Raji (cell line): Measurements from ENCODE around the gene FAM131A.
A peak's percentile ranks its signal among the peaks of the same experiment; 100 is the strongest.

Experiments used
- POLR2A ChIP-seq: IDR thresholded peaks from 2 replicates; pipeline ENCODE4 v1.6.1; 2011; ENCODE audit warnings: low read depth, low read length, control low read depth; ENCODE audit not compliant: insufficient read depth

The FAM131A gene

DNA sequence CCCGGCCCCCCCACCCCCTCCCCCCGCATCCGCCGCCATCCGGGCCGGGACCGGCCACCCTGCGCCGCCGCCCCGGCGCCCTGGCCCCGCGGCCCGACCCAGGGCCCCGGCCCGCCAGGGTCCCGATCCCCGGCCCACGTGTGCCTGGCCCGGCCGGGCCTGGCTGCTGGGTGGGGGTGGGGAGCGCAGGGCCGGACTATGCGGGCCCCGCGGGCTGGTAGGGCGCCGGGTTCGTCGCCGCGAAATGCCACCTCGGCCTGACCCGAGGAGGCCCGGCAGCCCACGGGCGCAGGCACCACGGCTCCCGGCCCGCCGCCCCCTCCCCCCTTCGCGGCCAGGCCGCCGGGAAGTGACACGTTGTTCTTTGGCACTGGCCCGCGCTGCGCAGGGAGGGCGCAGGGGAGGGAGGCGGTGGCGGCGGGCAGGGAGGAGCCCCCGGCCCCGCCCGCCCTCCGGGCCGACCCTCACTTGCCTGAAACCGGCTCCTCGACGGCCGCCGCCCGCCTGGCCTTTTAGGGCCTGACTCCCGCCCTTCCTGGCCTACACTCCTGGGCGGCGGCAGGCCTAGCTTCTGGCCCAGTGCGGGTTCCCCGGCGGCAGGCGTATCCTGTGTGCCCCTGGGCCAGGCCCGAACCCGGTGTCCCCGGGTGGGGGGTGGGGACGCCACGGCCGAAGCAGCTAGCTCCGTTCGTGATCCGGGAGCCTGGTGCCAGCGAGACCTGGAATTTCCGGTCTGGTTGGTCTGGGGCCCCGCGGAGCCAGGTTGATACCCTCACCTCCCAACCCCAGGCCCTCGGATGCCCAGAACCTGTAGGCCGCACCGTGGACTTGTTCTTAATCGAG, 22.5 kb upstream of the FAM131A start:
- peak; percentile 0; the same call in 1 of the 2 replicates for TF ChIP-seq POLR2A

DNA sequence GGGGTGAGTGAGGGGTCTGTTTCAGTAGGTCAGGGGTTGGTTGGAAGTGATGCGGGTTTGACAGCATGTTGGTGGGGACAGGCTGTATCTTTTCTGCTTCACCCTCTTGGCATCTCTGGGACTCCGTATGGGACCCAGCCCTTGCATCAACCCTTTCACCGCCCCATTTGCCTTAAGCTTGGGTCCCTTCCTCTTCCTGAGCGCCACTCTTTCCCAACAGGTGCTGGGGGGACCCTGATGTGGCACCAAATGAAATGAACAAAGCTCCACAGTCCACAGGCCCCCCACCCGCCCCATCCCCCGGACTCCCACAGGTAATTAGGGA, 21.9 kb upstream of the FAM131A start:
- no peak for TF ChIP-seq POLR2A

DNA sequence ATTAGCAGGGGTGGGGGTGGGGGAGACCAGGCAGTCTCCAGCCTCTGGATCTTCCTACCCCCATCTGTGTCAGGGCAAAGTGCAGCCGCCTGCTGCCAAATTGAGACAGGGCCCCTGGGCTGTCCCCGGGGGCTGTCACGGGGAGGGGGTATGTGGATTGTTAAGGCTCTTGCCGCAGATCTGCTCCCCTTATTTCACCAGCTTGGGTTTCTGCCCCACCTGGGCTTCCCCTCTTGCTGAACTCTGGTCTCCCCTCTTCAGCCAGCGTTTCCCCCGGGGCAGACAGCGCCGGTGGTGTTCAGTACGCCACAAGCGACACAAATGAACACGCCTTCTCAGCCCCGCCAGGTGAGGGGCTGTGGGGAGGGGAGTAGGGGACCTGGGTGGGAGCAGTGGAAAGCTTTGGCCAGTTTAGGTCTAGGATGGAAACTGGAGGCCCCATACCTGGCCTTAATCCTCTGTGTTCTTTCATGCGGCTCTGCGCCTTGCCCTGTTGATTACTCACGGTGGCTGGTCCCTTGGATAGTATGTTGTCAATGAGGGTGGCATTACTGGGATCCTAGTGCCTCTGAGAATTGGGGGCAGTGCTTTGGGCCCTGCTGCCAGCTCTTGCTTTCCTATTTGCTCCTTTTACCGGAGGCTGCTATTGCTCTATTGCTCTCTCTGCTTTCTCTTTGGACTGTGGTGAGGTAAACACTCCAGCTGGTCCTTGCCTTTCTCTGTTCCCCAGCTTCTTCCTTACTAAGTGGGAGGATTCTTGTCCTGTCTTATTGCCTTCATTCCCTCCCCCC, 21.3 kb upstream of the FAM131A start:
- no peak for TF ChIP-seq POLR2A

DNA sequence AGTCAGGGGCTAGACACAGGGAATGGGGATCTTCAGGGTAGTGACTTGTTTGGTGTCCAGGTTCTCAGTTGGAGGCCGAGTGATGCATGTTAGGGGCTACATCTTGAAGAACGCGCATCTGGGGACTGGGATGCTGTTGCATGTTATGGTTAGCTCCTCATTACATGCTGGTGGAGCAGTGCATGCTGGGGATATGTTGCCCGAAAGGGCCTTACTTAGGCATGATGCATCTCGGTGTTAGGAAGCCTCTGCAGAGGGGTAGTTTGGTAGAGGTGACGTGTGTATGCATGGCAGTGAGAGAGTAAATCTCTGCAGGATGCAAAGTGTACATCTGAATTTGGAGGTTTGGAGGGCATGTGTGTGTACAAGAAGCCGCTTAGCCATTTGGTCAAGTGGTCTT, 20.6 kb upstream of the FAM131A start:
- no peak for TF ChIP-seq POLR2A

DNA sequence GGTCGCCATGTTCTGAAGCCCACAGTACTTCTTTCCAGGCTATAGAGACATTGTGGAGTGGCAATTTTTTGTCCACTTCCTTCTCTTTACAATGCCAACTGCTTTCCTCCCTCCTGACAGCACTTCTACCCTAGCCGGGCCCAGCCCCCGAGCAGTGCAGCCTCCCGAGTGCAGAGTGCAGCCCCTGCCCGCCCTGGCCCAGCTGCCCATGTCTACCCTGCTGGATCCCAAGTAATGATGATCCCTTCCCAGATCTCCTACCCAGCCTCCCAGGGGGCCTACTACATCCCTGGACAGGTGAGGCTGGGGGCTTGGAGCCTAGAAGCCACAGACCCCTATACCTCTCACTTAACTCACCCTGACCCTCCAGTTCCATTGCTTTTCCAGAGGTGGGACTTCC, 20.2 kb upstream of the FAM131A start:
- no peak for TF ChIP-seq POLR2A

DNA sequence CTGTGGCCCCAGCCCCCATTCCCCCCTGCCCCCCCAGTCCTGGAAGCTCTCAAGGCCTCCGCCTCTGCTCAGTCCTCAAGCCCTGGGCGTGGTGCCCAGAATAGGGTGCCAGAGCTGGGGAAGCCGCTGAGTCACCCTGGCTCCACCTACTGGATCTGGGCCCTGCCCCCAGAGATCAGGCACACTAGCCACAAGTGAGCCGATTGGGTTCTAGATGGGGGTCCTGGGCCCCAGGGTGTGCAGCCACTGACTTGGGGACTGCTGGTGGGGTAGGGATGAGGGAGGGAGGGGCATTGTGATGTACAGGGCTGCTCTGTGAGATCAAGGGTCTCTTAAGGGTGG, 17.3 kb upstream of the FAM131A start:
- TF ChIP-seq POLR2A, result no peak

DNA sequence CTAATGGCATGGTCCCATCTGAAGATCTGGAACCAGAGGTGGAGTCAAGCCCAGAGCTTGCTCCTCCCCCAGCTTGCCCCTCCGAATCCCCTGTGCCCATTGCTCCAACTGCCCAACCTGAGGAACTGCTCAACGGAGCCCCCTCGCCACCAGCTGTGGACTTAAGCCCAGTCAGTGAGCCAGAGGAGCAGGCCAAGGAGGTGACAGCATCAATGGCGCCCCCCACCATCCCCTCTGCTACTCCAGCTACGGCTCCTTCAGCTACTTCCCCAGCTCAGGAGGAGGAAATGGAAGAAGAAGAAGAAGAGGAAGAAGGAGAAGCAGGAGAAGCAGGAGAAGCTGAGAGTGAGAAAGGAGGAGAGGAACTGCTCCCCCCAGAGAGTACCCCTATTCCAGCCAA, 15.7 kb upstream of the FAM131A start:
- TF ChIP-seq POLR2A, result no peak

DNA sequence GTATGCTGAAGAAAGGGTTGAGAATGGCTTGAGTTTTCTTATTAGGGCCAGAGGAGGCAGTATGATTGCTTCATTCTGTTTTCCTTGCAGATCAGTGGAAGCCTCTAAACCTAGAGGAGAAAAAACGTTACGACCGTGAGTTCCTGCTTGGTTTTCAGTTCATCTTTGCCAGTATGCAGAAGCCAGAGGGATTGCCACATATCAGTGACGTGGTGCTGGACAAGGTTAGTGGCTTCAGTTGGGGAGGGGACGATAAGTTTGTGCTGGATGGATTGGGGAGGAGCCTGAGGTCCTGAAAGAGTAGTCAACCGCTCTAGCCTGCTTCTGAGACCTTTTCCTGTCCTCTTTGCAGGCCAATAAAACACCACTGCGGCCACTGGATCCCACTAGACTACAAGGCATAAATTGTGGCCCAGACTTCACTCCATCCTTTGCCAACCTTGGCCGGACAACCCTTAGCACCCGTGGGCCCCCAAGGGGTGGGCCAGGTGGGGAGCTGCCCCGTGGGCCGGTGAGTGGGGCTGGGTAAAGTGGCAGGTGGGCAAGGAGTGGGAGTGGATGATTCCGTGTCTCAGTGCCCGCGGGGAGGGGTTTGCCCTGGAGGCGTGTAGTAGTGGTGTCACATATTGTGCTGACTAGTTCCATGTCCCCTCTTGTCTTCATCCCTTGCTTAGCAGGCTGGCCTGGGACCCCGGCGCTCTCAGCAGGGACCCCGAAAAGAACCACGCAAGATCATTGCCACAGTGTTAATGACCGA, 14.5 kb upstream of the FAM131A start:
- TF ChIP-seq POLR2A, result no peak

DNA sequence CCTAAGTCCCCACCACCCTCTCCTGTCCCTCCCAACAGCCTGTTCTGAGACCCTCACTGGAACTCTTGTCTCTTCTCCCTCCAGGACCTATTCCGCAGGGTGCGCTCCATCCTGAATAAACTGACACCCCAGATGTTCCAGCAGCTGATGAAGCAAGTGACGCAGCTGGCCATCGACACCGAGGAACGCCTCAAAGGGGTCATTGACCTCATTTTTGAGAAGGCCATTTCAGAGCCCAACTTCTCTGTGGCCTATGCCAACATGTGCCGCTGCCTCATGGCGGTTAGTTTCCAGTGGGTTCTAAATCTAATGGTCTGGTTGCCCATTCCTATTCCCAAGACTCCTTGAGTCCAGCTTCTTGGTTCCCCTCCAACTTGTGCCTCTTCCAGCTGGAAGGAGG, 13.7 kb upstream of the FAM131A start:
- TF ChIP-seq POLR2A, result no peak

DNA sequence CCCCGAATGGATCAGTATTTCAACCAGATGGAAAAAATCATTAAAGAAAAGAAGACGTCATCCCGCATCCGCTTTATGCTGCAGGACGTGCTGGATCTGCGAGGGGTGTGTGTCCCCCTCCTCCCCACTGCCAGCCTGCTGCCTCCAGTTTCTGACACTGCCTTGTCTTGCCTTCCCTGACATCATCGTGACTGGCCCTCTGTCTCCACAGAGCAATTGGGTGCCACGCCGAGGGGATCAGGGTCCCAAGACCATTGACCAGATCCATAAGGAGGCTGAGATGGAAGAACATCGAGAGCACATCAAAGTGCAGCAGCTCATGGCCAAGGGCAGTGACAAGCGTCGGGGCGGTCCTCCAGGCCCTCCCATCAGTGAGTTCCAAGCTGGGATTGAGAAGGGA, 12.1 kb upstream of the FAM131A start:
- TF ChIP-seq POLR2A, result no peak

DNA sequence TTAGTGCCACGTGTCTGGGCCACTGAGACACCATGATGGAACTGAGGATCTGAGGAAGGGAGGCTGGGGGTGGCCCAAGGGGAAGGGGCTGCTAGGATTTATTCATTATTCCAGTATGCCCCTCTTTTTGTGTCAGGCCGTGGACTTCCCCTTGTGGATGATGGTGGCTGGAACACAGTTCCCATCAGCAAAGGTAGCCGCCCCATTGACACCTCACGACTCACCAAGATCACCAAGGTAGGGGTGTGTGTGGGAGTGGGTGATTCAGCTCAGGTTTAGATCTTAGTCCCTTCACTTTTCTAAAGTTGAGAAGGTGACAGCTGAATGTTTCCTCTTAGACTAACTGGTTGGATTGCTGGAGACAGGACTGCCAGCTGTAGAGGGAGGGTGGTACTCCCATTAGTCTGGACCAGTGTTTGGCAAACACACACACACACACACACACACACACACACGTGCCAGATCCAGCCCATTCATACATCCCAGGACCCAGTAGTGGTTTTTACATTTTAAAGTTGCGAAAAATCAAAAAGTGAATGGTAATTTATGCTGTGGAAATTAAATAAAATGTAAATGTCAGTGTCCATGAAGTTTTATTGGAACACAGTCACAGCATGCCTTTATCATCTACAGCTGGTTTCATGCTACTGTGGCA, 11.6 kb upstream of the FAM131A start:
- TF ChIP-seq POLR2A, result no peak

DNA sequence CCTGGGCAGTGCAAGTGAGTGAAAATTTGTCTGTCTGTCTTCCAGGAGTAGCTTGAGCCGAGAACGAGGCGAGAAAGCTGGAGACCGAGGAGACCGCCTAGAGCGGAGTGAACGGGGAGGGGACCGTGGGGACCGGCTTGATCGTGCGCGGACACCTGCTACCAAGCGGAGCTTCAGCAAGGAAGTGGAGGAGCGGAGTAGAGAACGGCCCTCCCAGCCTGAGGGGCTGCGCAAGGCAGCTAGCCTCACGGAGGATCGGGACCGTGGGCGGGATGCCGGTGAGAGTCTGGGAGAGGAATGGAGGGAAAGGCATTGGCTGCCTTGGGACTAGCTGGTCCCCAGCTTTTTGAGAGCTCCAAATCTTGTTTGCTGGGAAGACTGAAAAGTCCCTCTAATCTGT, 10.2 kb upstream of the FAM131A start:
- TF ChIP-seq POLR2A, result no peak

DNA sequence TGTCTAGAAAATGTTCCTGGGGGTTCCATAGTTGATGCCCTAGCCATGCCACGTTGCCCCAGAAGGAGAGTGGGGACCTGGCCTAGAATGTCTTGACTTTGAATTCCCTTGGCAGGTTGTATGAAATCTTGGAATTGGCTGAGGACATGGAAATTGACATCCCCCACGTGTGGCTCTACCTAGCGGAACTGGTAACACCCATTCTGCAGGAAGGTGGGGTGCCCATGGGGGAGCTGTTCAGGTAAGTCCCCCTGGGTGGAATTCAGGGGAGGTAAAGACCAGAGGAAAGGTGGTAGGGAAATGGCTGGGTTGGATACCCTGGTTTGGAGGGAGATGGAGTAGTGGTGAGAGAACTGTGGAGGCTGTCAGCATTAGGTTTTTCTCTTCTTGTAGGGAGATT, 8.9 kb upstream of the FAM131A start:
- TF ChIP-seq POLR2A, result no peak

DNA sequence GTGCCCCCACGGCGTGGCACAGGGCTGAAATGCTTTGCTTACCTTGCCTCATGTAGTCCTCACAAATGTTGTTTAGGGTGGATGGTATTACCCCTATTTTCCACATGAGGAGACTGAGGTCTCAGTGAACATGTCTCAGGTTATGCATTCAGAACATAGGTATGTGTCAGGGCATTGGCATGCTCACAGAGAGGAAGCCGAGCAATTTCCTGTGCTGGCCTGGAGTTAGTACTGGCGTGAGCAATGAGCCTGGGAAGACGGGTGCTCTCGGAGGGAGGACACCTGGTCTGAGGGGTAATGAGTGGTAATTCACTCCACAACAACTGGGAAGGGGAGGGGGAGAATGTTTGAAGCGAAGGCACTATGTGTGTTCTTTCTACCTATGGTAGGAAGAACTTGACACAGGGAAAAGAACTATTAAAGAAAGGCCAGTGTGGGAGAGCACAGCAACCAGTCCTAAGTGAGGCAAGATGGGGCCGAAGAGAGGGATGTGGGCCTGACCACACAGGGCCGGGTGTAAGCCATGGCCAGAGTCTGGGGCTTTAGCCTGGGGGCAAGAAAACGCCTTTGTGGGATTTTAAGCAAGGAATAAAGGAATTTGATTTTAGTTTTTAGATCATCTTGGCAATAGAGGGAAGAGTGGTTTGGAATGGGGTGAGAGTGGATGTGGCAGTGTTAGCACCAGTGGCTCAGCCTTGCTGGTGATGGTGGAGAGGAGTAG, 4.9 kb upstream of the FAM131A start:
- TF ChIP-seq POLR2A, result no peak

DNA sequence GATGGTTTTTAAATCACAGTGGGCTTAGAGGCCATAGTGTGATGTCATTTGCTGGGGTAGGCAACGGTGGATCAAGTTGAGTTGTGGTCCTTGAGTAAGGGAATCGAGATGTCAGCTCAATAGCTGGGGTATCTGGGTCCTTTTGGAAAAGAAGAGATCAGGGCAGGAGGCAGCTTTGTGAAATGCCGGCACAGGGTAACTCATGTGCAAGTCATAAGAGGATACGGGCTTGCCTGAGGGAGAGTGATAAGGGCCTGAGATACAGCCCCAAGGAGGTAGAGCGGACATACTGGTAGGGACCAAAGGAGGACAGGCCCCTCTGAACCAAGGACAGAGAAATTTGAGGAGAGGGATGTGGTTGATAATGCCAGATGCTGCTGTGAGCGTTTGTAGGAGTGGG, 4.2 kb upstream of the FAM131A start:
- TF ChIP-seq POLR2A, result no peak
